ENCODE measurements around the gene PCDHA1. TPM values are rescaled to one million over a fixed set of nuclear protein-coding genes. Genes with fewer than 3 reads are reported as not detected.
"Not testable (repeated sequence)": the region's sequence is repeated elsewhere in the genome, so short reads cannot be mapped to it uniquely, and the experiment has no call there.

Gene PCDHA1
- total RNA-seq, 6 experiments from 2014 or later: 0.09 to 0.22 (median 0.14) TPM

DNA sequence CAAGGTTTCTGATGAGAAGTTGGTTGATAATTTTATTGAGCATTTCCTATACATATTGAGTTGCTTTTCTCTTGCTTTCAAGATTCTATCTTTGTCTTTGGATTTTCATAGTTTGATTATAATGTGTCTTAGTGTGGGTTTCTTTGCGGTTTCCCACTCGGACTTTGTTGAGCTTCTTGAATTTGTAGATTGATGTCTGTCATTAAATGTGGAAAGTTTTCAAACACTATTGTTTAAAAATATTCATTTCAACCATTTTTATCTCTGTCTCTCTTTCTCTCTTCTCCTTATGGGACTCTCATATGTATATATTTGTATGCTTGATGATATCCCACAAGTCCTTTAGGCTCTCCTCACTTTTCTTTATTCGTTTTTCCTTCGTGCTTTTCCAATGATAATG lies 18.5 kb upstream of the PCDHA1 start:
- Mint-ChIP-seq H3K9me3 (peaks cover 92% of the 10 kb centered on the region), H3K36me3 (ENCODE audit: low read depth) (peaks cover 39% of the 10 kb centered on the region), H3K4me1 (ENCODE audit: low read depth) (no peaks in the 10 kb centered on the region), H3K4me3 (no peak overlapping the region), H3K27ac (no peak overlapping the region), H3K27me3 (ENCODE audit: insufficient read depth) (no peaks in the 10 kb centered on the region)
- TF ChIP-seq, protein P1, sequence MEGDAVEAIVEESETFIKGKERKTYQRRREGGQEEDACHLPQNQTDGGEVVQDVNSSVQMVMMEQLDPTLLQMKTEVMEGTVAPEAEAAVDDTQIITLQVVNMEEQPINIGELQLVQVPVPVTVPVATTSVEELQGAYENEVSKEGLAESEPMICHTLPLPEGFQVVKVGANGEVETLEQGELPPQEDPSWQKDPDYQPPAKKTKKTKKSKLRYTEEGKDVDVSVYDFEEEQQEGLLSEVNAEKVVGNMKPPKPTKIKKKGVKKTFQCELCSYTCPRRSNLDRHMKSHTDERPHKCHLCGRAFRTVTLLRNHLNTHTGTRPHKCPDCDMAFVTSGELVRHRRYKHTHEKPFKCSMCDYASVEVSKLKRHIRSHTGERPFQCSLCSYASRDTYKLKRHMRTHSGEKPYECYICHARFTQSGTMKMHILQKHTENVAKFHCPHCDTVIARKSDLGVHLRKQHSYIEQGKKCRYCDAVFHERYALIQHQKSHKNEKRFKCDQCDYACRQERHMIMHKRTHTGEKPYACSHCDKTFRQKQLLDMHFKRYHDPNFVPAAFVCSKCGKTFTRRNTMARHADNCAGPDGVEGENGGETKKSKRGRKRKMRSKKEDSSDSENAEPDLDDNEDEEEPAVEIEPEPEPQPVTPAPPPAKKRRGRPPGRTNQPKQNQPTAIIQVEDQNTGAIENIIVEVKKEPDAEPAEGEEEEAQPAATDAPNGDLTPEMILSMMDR (IDR thresholded peaks at IDR 0.05): no peak
- no peak for DNase-seq

DNA sequence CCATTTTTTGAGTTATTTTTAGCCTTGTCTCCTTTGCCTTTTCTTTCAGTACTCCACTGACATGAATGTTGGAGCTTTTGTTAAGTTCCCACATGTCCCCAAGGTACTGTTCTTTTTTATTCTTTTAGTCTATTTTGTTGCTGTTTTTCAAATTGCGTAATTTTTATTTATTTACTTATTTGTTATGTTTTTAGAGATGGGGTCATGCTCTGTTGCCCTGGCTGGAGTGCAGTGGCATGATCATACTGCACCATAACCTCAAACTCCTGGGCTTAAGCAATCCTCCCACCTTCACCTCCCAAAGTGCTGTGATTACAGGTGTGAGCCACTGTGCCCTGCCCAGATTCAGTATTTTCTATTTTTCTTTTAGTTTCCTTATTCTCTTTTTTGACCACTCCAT lies 5.4 kb upstream of the PCDHA1 start:
- TF ChIP-seq, protein P1 (IDR thresholded peaks at IDR 0.05): no peak
- no peak for DNase-seq
- Mint-ChIP-seq H3K4me1 (ENCODE audit: low read depth) (no peaks in the 10 kb centered on the region), H3K36me3 (ENCODE audit: low read depth) (peaks cover 10% of the 10 kb centered on the region), H3K9me3 (peaks cover 69% of the 10 kb centered on the region), H3K27me3 (ENCODE audit: insufficient read depth) (no peaks in the 10 kb centered on the region), H3K4me3 (no peak overlapping the region), H3K27ac (no peak overlapping the region)

DNA sequence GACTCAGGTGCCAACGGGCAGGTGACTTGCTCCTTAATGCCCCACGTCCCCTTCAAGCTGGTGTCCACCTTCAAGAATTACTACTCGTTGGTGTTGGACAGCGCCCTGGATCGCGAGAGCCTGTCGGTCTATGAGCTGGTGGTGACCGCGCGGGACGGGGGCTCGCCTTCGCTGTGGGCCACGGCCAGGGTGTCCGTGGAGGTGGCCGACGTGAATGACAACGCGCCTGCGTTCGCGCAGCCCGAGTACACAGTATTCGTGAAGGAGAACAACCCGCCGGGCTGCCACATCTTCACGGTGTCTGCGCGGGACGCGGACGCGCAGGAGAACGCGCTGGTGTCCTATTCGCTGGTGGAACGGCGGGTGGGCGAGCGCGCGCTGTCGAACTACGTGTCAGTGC lies 1.5 kb downstream of the PCDHA1 start:
- not testable (repeated sequence) for H3K27ac Mint-ChIP-seq; H3K27me3 Mint-ChIP-seq (ENCODE audit: insufficient read depth)

DNA sequence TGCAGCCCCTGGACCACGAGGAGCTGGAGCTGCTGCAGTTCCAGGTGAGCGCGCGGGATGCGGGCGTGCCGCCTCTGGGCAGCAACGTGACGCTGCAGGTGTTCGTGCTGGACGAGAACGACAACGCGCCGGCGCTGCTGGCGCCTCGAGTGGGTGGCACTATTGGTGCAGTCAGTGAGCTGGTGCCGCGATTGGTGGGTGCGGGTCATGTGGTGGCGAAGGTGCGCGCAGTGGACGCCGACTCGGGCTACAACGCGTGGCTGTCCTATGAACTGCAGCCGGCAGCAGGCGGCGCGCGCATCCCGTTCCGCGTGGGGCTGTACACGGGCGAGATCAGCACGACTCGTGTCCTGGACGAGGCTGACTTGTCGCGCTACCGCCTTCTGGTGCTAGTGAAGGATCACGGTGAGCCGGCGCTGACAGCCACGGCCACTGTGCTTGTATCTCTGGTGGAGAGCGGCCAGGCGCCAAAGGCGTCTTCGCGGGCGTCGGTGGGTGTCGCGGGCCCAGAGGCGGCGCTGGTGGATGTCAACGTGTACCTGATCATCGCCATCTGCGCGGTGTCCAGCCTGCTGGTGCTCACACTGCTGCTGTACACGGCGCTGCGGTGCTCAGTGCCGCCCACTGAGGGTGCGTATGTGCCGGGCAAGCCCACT lies 2.0 kb downstream of the PCDHA1 start:
- H3K9me3 Mint-ChIP-seq: peaks cover 40% of the 10 kb centered on the region
- not testable (repeated sequence) for H3K27me3 Mint-ChIP-seq (ENCODE audit: insufficient read depth); H3K36me3 Mint-ChIP-seq (ENCODE audit: low read depth); H3K4me1 Mint-ChIP-seq (ENCODE audit: low read depth); H3K27ac Mint-ChIP-seq; DNase-seq; H3K4me3 Mint-ChIP-seq

More for the DNA sequence above, 1.5 kb downstream of the PCDHA1 start:
- H3K36me3 Mint-ChIP-seq (ENCODE audit: low read depth); DNase-seq; H3K4me3 Mint-ChIP-seq; H3K4me1 Mint-ChIP-seq (ENCODE audit: low read depth): not testable (repeated sequence)
- H3K9me3 Mint-ChIP-seq: peaks cover 40% of the 10 kb centered on the region

DNA sequence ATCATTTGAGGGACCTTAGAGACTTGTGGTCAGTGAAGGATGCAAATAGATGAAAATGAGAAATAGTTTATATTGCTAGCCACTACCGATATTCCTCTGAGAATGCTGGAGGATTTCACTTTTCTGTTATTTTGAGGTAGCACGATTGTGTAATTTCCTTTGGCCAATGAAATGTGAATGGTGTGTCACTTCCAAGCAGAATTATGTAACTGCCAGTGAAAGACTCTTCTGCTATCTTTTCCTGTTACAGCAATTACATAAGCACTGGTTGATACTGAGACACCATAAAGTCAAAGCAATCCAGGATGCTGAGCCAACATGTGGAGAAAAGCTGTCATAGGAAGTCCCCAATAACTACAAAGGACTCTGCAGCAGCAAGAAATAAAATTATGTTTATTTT lies 5.1 kb downstream of the PCDHA1 start:
- H3K27ac Mint-ChIP-seq: no peak overlapping the region
- no peaks in the 10 kb centered on the region for H3K4me1 Mint-ChIP-seq (ENCODE audit: low read depth)
- peaks cover 45% of the 10 kb centered on the region for H3K9me3 Mint-ChIP-seq
- TF ChIP-seq, protein P1 (IDR thresholded peaks at IDR 0.05): no peak
- peaks cover 2% of the 10 kb centered on the region; the same call in 1 of the 2 replicates for H3K36me3 Mint-ChIP-seq (ENCODE audit: low read depth)
- DNase-seq: no peak
- H3K27me3 Mint-ChIP-seq (ENCODE audit: insufficient read depth): no peaks in the 10 kb centered on the region; the same call in 1 of the 2 replicates
- no peak overlapping the region for H3K4me3 Mint-ChIP-seq

DNA sequence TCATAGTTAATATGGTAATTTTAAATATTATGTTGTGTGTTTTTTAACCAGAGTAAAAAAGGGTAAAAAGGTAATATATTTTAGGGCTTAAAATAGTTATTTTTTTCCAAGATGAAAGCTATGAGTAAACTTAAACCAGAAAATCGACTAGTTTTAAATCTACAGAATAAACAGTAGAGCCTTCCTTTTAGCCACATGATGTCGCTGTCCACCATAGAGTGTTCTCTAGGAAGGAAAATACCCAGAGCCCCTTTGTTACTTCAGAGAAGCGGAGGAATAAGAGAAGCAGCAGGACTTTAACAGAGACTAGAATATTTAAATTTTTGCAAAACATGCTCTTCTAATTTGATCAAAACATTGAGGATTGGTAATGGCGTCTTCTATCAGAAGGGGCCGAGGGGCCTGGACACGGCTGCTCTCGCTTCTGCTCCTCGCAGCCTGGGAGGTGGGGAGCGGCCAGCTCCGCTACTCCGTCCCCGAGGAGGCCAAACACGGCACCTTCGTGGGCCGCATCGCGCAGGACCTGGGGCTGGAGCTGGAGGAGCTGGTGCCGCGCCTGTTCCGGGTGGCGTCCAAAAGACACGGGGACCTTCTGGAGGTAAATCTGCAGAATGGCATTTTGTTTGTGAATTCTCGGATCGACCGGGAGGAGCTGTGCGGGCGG lies 8.8 kb downstream of the PCDHA1 start, which contains the start of gene PCDHA2:
Gene PCDHA2, plus strand, starts transcription at position 258 of the 664 bp plus-strand sequence.
- Mint-ChIP-seq H3K4me1 (ENCODE audit: low read depth) (no peaks in the 10 kb centered on the region), H3K27ac (no peak within 1 kb of the TSS), H3K27me3 (ENCODE audit: insufficient read depth) (no peaks in the 10 kb centered on the region), H3K9me3 (peaks cover 20% of the 10 kb centered on the region; the same call in 1 of the 2 replicates), H3K4me3 (peak within 1 kb of the TSS; percentile 81; the same call in 1 of the 2 replicates), H3K36me3 (ENCODE audit: low read depth) (no peaks in the 10 kb centered on the region)
- TF ChIP-seq, protein P1 (IDR thresholded peaks at IDR 0.05): 0 out of 2 replicates have a peak, but pooled peaks have one; percentile 12
- no peak for DNase-seq

Data from HFFc6 (cell line).